Endodermal cell (in vitro differentiated cells): ENCODE data around the gene ACOT9. TPM values are rescaled to one million over a fixed set of nuclear protein-coding genes. Genes with fewer than 3 reads are reported as not detected.

Experiments used
- DNase-seq: peaks from one replicate; pipeline ENCODE4 v3.0.0-alpha.2; 2017
- H3K27ac ChIP-seq: 2 replicates; pipeline ENCODE4 v1.5.1; 2013; ENCODE audit warnings: mild to moderate bottlenecking, low read depth, low read length, moderate library complexity
- H3K27me3 ChIP-seq: 2 replicates; pipeline ENCODE4 v1.6.1; 2013; ENCODE audit warnings: mild to moderate bottlenecking, low read length, moderate library complexity; ENCODE audit not compliant: insufficient read depth, control insufficient read depth, poor library complexity, severe bottlenecking
- H3K36me3 ChIP-seq: 2 replicates; pipeline ENCODE4 v1.7.0; 2013; ENCODE audit warnings: mild to moderate bottlenecking, low read length, moderate library complexity; ENCODE audit not compliant: control insufficient read depth, insufficient read depth
- H3K4me1 ChIP-seq: one replicate; pipeline ENCODE4 v1.7.0; 2013; ENCODE audit warnings: low read length; ENCODE audit not compliant: control insufficient read depth, insufficient read depth
- H3K4me3 ChIP-seq: 2 replicates; pipeline ENCODE4 v1.5.1; 2013; ENCODE audit warnings: mild to moderate bottlenecking, low read length, moderate library complexity
- H3K9ac ChIP-seq: 2 replicates; pipeline ENCODE4 v1.6.1; 2013; ENCODE audit warnings: mild to moderate bottlenecking, low read length, moderate library complexity; ENCODE audit not compliant: poor library complexity, severe bottlenecking; ENCODE audit errors: extremely low read depth
- H3K9me3 ChIP-seq: 2 replicates; pipeline ENCODE4 v1.6.1; 2013; ENCODE audit warnings: mild to moderate bottlenecking, low read length, moderate library complexity; ENCODE audit not compliant: control insufficient read depth
- H3K27ac Mint-ChIP-seq: 2 replicates; pipeline ENCODE4 v1.8.0; 2020; ENCODE audit warnings: mixed read lengths
- H3K27me3 Mint-ChIP-seq: 2 replicates; pipeline ENCODE4 v1.8.0; 2021; ENCODE audit warnings: mild to moderate bottlenecking, mixed read lengths; ENCODE audit not compliant: insufficient read depth
- H3K36me3 Mint-ChIP-seq: 2 replicates; pipeline ENCODE4 v1.8.0; 2020; ENCODE audit warnings: low read depth, mixed read lengths
- H3K4me1 Mint-ChIP-seq: 2 replicates; pipeline ENCODE4 v1.8.0; 2020; ENCODE audit warnings: mixed read lengths
- H3K4me3 Mint-ChIP-seq: 2 replicates; pipeline ENCODE4 v1.8.0; 2020; ENCODE audit warnings: mild to moderate bottlenecking, moderate library complexity, mixed read lengths
- H3K9me3 Mint-ChIP-seq: 2 replicates; pipeline ENCODE4 v1.8.0; 2020; ENCODE audit warnings: mild to moderate bottlenecking, mixed read lengths
- CTCF ChIP-seq: fragments of 200-600 bp; sonication (generic); conservative IDR thresholded peaks from 2 replicates; pipeline ENCODE4 v1.5.0; 2021; ENCODE audit warnings: antibody characterized with exemption, mild to moderate bottlenecking
- WGBS, 2 experiments: methylation state at CpG; one replicate each; pipeline versions ENCODE4 v1.1.5 to v1.1.7; 2013; ENCODE audit warnings: missing lambda C conversion rate in 2 of 2, mixed read lengths in 1 of 2; ENCODE audit not compliant: insufficient coverage in 1 of 2, insufficient read length in 1 of 2; 5-methylcytosine and 5-hydroxymethylcytosine counted together
- total RNA-seq, 2 donors: library from RNA; stranded (reverse); fragmentation: NEBNext Ultra II Directional in 1 of 2; extraction: Animal tissue kit (Norgen Biotek cat#: 25700) in 1 of 2; gene quantifications; 2 replicates in 1 of 2; 3 replicates in 1 of 2; pipeline ENCODE4 v1.2.1, GENCODE V29; 2021

Gene ACOT9
- total RNA-seq, 2 donors from 2014 or later: 34.6 to 58.4 TPM

- no peaks in the 10 kb centered on the region for H3K27me3 ChIP-seq
- H3K4me1 ChIP-seq: peaks cover 4% of the 10 kb centered on the region
- H3K36me3 Mint-ChIP-seq: no peaks in the 10 kb centered on the region
- no peaks in the 10 kb centered on the region for H3K27me3 Mint-ChIP-seq
- H3K9ac ChIP-seq: no peak overlapping the region
- no peaks in the 10 kb centered on the region for H3K36me3 ChIP-seq
- DNase-seq: no peak
- H3K4me3 ChIP-seq: peak overlapping the region; percentile 56
- H3K4me1 Mint-ChIP-seq: peaks cover 38% of the 10 kb centered on the region
- no peak for TF ChIP-seq CTCF
- H3K4me3 Mint-ChIP-seq: peak overlapping the region; percentile 46
- H3K27ac Mint-ChIP-seq: peak overlapping the region; percentile 95
- no peaks in the 10 kb centered on the region for H3K9me3 Mint-ChIP-seq
- 83% methylated on average over 4 of the region's 4 CpGs; no CpG with 5 or more reads in 1 of the 2 experiments for WGBS, 2 experiments
- no peak overlapping the region for H3K27ac ChIP-seq
- no peaks in the 10 kb centered on the region for H3K9me3 ChIP-seq
Observed at GRCh38 chrX:23659339-23659738, 83.7 kb downstream of the ACOT9 start.

- Histone ChIP-seq H3K4me3 (no peak overlapping the region), H3K4me1 (peaks cover 4% of the 10 kb centered on the region), H3K9ac (no peak overlapping the region), H3K9me3 (no peaks in the 10 kb centered on the region), H3K27me3 (no peaks in the 10 kb centered on the region), H3K27ac (no peak overlapping the region), H3K36me3 (no peaks in the 10 kb centered on the region)
- H3K27ac Mint-ChIP-seq: no peak overlapping the region
- DNase-seq: no peak
- WGBS, 2 experiments: 42% methylated on average over 2 of the region's 3 CpGs; no CpG with 5 or more reads in 1 of the 2 experiments
- peaks cover 11% of the 10 kb centered on the region for H3K36me3 Mint-ChIP-seq
- H3K4me3 Mint-ChIP-seq: no peak overlapping the region
- peaks cover 12% of the 10 kb centered on the region for H3K9me3 Mint-ChIP-seq
- H3K27me3 Mint-ChIP-seq: no peaks in the 10 kb centered on the region
- TF ChIP-seq CTCF: no peak
- H3K4me1 Mint-ChIP-seq: peaks cover 38% of the 10 kb centered on the region
Observed at GRCh38 chrX:23656684-23657083, 86.4 kb downstream of the ACOT9 start.

- WGBS, 2 experiments: 97% methylated on average over 5 of the region's 5 CpGs; no CpG with 5 or more reads in 1 of the 2 experiments
- TF ChIP-seq CTCF: no peak
- H3K27me3 ChIP-seq: no peaks in the 10 kb centered on the region
- Mint-ChIP-seq H3K36me3 (peaks cover 16% of the 10 kb centered on the region), H3K27ac (no peak overlapping the region), H3K4me1 (peaks cover 34% of the 10 kb centered on the region), H3K4me3 (no peak overlapping the region), H3K9me3 (peaks cover 17% of the 10 kb centered on the region), H3K27me3 (no peaks in the 10 kb centered on the region)
- H3K4me3 ChIP-seq: no peak overlapping the region
- no peak overlapping the region for H3K9ac ChIP-seq
- no peaks in the 10 kb centered on the region for H3K36me3 ChIP-seq
- DNase-seq: no peak
- no peaks in the 10 kb centered on the region for H3K9me3 ChIP-seq
- H3K4me1 ChIP-seq: peaks cover 4% of the 10 kb centered on the region
- no peak overlapping the region for H3K27ac ChIP-seq
Observed at GRCh38 chrX:23656091-23656490, 87.0 kb downstream of the ACOT9 start.

Other genes with a start within 250 kb of the ACOT9 start
- gene PRDX4, start 75.8 kb downstream of the ACOT9 start, total RNA-seq: 100 to 1,000 TPM; 128 to 241 TPM
- gene SAT1, start 39.9 kb upstream of the ACOT9 start, total RNA-seq: 100 to 1,000 TPM in 1 of 2 donors, 10 to 100 TPM in 1; 63.4 to 118 TPM
- gene APOO, start 164.7 kb upstream of the ACOT9 start, total RNA-seq: 10 to 100 TPM; 47.9 to 74.2 TPM
- not detected for gene CXorf58, start 164.7 kb upstream of the ACOT9 start, total RNA-seq